ENCODE results near the gene LSM3. TPM values are rescaled to one million over a fixed set of nuclear protein-coding genes. Genes with fewer than 3 reads are reported as not detected.

LSM3 gene
- total RNA-seq, 1 donor from 2014 or later: 10.0 TPM

- peak overlapping the region; percentile 99 for H3K27ac Mint-ChIP-seq (ENCODE audit: unreplicated experiment)
- no peak for TF ChIP-seq CTCF (IDR thresholded peaks at IDR 0.05)
- peaks cover 9% of the 10 kb centered on the region for H3K36me3 Mint-ChIP-seq (ENCODE audit: unreplicated experiment)
- H3K27me3 Mint-ChIP-seq (ENCODE audit: unreplicated experiment): no peaks in the 10 kb centered on the region
- peak overlapping the region; percentile 99 for H3K4me3 Mint-ChIP-seq (ENCODE audit: unreplicated experiment)
- no peak for DNase-seq (ENCODE audit: extremely low spot score, unreplicated experiment)
- peaks cover 50% of the 10 kb centered on the region for H3K4me1 Mint-ChIP-seq (ENCODE audit: unreplicated experiment)
- H3K9me3 Mint-ChIP-seq (ENCODE audit: unreplicated experiment): no peaks in the 10 kb centered on the region
Observed at GRCh38 chr3:14177580-14178246, 904 bp upstream of the LSM3 start.

DNA sequence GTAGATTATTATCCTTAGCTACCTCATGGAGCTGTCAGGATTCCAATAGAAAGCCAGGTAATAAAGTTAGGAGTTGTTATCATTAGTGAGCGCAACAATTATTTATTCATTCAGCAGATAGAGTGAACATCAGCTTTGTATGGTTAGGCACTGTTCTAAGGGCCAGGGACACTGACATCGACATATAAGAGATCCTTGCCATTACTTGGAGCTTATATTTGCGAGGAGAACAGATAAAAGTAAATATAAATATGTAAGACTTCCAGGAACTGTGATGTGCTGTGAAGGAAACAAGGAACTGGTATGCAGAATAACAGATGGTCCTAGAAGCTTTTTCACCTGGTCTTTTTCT is 473 bp downstream of the LSM3 start:
- Mint-ChIP-seq H3K9me3 (ENCODE audit: unreplicated experiment) (no peaks in the 10 kb centered on the region), H3K4me3 (ENCODE audit: unreplicated experiment) (peak overlapping the region; percentile 99), H3K4me1 (ENCODE audit: unreplicated experiment) (peaks cover 50% of the 10 kb centered on the region), H3K36me3 (ENCODE audit: unreplicated experiment) (peaks cover 14% of the 10 kb centered on the region), H3K27me3 (ENCODE audit: unreplicated experiment) (no peaks in the 10 kb centered on the region), H3K27ac (ENCODE audit: unreplicated experiment) (peak overlapping the region; percentile 99)
- DNase-seq (ENCODE audit: extremely low spot score, unreplicated experiment): no peak
- TF ChIP-seq CTCF (IDR thresholded peaks at IDR 0.05): no peak

DNA sequence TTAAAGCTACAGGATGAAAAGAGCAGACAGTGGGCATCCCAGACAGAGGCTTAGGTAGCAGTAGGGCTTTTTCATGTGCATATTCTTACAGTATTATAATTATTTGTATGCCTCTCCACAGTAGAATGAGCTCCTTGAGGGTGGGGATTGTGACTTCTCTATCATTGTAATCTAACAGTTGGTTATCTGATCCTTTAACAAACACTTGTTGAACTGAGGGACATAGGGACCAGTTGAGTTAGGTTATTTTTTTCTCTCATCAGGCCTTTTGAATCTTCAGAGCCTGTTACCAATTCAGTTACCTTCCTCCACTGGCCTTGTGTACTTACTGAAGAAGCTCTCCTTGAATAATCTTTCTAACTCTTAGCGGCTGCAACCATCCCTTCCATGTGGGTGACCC is 1.2 kb downstream of the LSM3 start:
- peak overlapping the region; percentile 99 for H3K4me3 Mint-ChIP-seq (ENCODE audit: unreplicated experiment)
- TF ChIP-seq CTCF (IDR thresholded peaks at IDR 0.05): no peak
- peaks cover 15% of the 10 kb centered on the region for H3K36me3 Mint-ChIP-seq (ENCODE audit: unreplicated experiment)
- no peaks in the 10 kb centered on the region for H3K27me3 Mint-ChIP-seq (ENCODE audit: unreplicated experiment)
- H3K27ac Mint-ChIP-seq (ENCODE audit: unreplicated experiment): peak overlapping the region; percentile 99
- H3K4me1 Mint-ChIP-seq (ENCODE audit: unreplicated experiment): peaks cover 45% of the 10 kb centered on the region
- H3K9me3 Mint-ChIP-seq (ENCODE audit: unreplicated experiment): no peaks in the 10 kb centered on the region
- DNase-seq (ENCODE audit: extremely low spot score, unreplicated experiment): no peak

GRCh38 chr3:14181253-14181652 is 2.6 kb downstream of the LSM3 start:
- H3K36me3 Mint-ChIP-seq (ENCODE audit: unreplicated experiment): peaks cover 19% of the 10 kb centered on the region
- no peak overlapping the region for H3K27ac Mint-ChIP-seq (ENCODE audit: unreplicated experiment)
- H3K27me3 Mint-ChIP-seq (ENCODE audit: unreplicated experiment): no peaks in the 10 kb centered on the region

More at GRCh38 chr3:14181253-14181652, 2.6 kb downstream of the LSM3 start:
- H3K9me3 Mint-ChIP-seq (ENCODE audit: unreplicated experiment): no peaks in the 10 kb centered on the region
- no peak for DNase-seq (ENCODE audit: extremely low spot score, unreplicated experiment)
- H3K4me3 Mint-ChIP-seq (ENCODE audit: unreplicated experiment): no peak overlapping the region
- TF ChIP-seq CTCF (IDR thresholded peaks at IDR 0.05): no peak
- peaks cover 31% of the 10 kb centered on the region for H3K4me1 Mint-ChIP-seq (ENCODE audit: unreplicated experiment)

All from osteocyte (in vitro differentiated cells).